ENCODE results near the gene DYRK1A. TPM values are rescaled to one million over a fixed set of nuclear protein-coding genes. Genes with fewer than 3 reads are reported as not detected.
"Not testable (repeated sequence)": the region's sequence is repeated elsewhere in the genome, so short reads cannot be mapped to it uniquely, and the experiment has no call there.

Gene DYRK1A
- polyA plus RNA-seq, 10 donors: 44.9 to 70.5 (median 54.9) TPM

DNA sequence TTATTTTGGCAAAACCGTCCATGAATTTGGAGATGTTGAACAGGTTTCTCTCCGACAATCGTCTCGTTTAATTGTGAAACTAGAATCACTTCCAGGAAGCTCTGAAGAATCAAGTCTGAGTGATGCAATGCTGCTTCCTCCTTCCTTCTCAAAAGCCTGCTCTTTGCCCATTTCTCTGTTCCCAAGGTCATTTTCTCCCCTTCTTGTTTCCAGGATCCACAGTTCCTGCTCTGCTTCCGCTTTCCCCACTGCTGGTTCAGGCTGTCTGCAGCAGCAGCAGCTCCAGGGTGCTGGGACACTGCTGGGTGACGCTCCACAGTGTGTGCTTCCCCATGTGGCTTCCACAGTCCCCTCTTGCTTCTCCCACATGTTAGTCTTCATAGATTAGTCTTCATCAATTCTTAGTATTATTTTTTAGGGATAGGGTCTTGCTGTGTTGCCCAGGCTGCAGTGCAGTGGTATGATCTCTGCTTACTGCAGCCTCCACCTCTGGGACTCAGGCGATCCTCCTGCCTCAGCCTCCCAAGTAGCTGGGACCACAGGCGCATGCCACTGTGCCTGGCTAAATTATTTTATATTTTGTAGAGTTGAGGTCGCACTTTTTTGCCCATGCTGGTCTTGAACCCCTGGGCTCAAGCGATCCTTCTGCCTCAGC is 156.2 kb downstream of the DYRK1A start:
- DNase-seq: no peak

GRCh38 chr21:37524944-37525343 is 158.4 kb downstream of the DYRK1A start:
- DNase-seq: not testable (repeated sequence)

- no peak for DNase-seq
Measured at GRCh38 chr21:37525810-37526209, 159.2 kb downstream of the DYRK1A start.

DNA sequence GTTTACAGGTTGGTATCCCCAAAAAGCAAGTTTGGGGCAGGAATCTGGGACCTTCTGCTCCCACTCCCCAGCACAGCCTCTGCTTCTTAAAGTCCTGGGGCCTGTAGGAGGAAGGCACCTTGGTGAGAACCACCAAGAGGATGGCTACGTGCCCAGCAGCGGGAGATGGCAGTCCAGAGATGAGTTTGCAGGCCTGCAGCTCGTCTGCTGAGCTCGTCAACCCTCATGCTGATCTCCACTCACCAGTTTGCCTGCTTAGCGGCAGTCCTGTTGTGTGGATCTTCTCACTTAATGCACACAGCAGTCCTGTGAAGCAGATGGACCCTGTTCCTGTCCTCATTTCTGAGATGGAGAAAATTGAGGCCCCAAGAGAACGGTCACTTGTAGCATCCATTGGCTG is 160.5 kb downstream of the DYRK1A start:
- no peak for DNase-seq

DNA sequence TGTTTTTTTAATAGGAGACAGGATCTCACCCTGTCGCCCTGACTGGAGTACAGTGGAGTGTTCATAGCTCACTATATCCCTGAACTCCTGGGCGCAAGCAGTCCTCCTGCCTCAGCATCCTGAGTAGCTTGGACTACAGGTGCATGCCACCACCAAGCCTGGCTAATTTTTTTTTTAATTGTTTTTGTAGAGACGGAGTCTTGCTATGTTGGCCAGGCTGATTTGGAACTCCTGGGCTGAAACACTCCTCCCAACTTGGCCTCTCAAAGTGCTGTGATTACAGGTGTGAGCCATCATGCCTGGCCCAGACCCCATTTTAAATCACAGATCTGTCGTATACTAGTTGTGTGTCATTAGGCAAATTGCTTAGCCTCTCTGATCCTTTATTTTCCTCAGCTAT is 161.1 kb downstream of the DYRK1A start:
- no peak for DNase-seq

- DNase-seq: no peak
Measured at GRCh38 chr21:37528150-37528937, 161.8 kb downstream of the DYRK1A start.

GRCh38 chr21:37529649-37530048 is 163.1 kb downstream of the DYRK1A start:
- no peak for DNase-seq

- DNase-seq: peak in 1 of 3 donors; percentile 32
Measured at GRCh38 chr21:37530901-37531351, 164.4 kb downstream of the DYRK1A start.

GRCh38 chr21:37531431-37531932 is 164.9 kb downstream of the DYRK1A start:
- DNase-seq: peak in 2 of 3 donors; percentile 33 to 49

GRCh38 chr21:37532868-37533780 is 166.6 kb downstream of the DYRK1A start:
- no peak for DNase-seq

DNA sequence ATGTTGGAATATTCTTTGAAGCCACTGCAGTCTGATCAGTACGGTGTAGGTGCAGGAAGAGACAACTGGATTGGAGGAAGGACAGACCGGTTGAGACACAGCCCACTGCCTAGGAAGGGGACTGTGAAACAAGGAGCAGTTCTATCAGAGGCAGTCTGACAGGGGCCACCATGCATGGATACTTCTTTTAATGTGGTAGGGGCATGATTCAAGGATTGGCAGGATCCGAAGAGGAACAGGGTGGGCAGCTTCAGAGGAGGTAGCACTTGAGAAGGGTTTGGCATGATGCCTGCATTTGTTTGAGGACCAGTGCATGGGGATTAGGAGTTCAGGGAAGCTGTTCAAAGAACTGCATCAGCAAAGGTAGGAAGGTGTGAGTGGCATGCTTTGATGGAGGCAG is 167.9 kb downstream of the DYRK1A start:
- DNase-seq: no peak

DNA sequence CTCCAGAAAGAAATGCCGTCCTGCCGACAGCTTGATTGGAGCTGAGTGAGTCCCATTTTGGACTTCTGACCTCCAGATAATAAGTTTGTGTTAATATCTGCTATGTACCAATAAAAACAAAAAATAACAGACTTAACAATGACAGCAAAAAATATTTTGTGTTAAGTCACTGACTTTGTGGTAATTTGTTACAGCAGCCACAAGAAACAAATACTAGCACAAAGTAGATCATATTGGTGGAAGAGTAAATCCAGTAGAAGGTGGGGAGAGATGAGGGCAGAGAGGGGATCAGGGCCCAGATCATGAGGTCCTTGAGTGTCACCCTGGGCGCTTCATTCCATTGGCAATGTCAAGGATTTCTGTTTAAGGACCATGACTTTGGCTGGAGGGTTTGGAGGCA is 168.6 kb downstream of the DYRK1A start:
- DNase-seq: no peak

- no peak for DNase-seq
Measured at GRCh38 chr21:37535672-37536071, 169.1 kb downstream of the DYRK1A start.

DNA sequence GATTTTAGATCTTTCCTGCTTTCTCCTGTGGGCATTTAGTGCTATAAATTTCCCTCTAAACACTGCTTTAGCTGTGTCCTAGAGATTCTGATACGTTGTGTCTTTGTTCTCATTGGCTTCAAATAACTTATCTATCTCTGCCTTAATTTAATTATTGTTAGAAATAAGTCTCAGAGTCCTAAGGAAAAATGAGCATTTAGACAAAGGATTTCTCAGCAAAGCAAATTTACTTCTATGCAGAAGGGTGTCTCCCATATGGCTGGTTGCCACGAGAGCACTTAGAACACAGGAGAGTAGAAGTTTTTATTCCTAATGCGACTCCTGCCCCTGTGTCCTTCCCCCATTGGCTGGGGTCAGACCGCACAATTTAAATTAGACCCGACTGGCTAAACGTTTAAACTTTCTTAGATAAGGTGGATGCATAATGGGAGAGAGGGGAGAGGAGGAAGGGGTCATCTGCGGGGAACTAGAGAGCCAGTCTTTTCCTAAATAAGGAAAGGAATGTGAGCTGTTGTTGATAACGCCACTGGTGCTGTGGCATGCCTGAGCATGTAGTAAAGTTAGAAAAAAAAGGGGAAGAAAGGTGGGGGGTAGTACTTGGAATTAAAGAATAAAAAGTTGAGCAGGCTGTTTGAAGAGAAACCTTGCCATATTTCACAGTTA is 170.2 kb downstream of the DYRK1A start:
- no peak for DNase-seq

GRCh38 chr21:37537391-37537996 is 170.9 kb downstream of the DYRK1A start:
- DNase-seq: no peak

GRCh38 chr21:37538971-37539590 is 172.5 kb downstream of the DYRK1A start:
- DNase-seq: no peak

DNA sequence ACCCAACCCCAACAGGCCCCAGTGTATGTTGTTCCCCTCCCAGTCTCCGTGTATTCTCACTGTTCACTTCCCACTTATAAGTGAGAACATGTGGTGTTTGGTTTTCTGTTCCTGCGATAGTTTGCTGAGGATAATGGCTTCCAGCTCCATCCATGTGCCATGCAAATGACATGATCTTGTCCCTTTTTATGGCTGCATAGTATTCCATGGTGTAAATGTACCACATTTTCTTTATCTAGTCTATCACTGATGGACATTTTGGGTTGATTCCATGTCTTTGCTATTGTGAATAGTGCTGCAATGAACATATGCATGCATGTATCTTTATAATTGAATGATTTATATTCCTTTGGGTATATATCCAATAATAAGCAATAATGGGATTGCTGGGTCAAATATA is 174.6 kb downstream of the DYRK1A start:
- DNase-seq: not testable (repeated sequence)

DNA sequence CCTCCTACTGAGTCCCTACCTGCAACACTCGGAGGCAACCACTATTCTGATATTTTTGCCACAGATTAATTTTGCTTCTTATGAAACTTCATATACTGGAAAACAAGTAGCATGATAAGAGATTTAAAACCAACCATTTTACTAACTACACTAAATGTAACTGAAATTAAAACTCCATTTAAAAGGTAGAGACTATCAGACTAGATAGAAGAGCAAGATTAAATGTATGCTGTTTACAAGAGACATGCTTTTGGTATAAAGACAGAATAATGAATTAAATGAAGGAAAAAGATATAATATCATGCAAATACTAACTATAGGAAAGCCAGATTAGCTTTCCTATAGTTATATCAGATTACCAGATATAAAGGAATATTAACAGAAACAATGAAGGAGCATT is 175.9 kb downstream of the DYRK1A start:
- DNase-seq: no peak

GRCh38 chr21:37546299-37546908 is 179.8 kb downstream of the DYRK1A start:
- DNase-seq: no peak
